Activated CD4-positive, alpha-beta T cell treated with anti-CD3 and anti-CD28 coated beads for 4 hours (primary cell): Measurements from ENCODE around the gene MFSD2A.
"Not testable (repeated sequence)": the region's sequence is repeated elsewhere in the genome, so short reads cannot be mapped to it uniquely, and the experiment has no call there.

ENCODE experiments used
- DNase-seq, 2 donors: peaks; one replicate each; pipeline ENCODE4 v3.0.0-alpha.2; 2020

MFSD2A gene

GRCh38 chr1:39954870-39955546 lies at the start of gene MFSD2A:
MFSD2A (plus strand) TSS chr1:39955145; CDS start chr1:39955293, 148 bp downstream.
- DNase-seq: peak; percentile 93

DNA sequence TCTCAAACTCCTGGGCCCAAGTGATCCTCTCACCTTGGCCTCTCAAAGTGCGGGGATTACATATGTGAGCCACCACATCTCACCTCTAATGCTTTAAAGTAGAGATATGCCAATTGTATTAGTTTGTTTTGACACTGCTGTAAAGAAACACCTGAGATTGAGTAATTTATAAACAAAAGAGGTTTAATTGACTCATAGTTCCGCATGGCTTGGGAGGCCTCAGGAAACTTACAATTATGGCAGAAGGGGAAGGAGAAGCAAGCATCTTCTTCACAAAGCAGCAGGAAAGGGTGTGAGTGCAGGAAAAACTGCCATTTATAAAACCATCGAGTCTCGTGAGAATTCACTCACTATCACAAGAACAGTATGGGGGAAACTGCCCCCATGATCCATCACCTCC lies 49.8 kb upstream of the MFSD2A start:
- DNase-seq: no peak

GRCh38 chr1:39907528-39908453 lies 47.2 kb upstream of the MFSD2A start:
- no peak for DNase-seq

- no peak for DNase-seq
Observed at GRCh38 chr1:39908534-39908933, 46.4 kb upstream of the MFSD2A start.

GRCh38 chr1:39910263-39910662 lies 44.7 kb upstream of the MFSD2A start:
- no peak for DNase-seq

DNA sequence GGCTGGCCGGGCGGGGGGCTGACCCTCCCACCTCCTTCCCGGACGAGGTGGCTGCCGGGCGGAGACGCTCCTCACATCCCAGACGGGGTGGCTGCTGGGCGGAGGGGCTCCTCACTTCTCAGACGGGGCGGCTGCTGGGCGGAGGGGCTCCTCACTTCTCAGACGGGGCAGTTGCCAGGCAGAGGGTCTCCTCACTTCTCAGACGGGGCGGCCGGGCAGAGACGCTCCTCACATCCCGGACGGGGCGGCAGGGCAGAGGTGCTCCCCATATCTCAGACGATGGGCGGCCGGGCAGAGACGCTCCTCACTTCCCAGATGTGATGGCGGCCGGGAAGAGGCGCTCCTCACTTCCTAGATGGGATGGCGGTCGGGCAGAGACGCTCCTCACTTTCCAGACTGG lies 41.8 kb upstream of the MFSD2A start:
- DNase-seq: not testable (repeated sequence)

DNA sequence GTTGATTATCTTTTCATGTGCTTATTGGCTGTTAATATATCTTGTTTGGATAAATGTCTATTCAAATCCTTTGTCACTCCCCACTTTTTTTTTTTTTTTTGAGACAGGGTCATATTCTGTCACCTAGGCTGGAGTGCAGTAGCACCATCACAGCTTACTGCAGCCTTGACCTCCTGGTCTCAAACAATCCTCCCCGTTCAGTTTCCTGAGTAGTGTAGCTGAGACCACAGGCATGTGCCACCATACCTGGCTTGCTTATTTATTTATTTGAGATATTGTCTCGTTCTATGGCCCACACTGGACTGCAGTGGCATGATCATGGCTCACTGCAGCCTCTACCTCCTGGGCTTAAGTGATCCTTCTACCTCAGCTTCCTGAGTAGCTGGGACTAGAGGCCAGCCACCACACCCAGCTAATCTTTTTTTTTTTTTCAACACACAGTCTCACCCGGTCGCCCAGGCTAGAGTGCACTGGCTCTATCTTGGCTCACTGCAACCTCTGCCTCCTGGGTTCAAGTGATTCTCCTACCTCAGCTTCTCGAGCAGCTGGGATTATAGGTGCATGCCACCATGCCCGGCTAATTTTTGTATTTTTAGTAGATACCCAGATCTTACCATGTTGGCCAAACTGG lies 39.3 kb upstream of the MFSD2A start:
- DNase-seq: no peak

DNA sequence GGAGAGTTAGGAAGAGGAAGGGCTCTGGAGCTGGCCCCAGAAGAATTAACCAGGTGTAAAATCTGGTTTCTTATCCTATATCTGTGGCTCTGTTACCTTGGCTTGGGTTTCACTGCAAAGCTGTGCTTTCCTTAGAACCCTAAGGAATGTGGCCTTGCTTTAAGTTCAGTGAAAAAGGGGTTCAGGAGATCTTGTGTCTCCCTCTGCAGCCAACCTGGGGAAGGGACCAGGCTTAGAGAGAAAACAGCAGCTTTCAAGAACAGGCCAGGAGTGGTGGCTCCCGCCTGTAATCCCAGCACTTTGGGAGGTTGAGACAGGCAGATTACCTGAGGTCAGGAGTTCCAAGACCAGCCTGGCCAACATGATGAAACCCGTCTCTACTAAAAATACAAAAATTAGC lies 37.1 kb upstream of the MFSD2A start:
- no peak for DNase-seq

GRCh38 chr1:39919545-39919944 lies 35.4 kb upstream of the MFSD2A start:
- DNase-seq: peak; percentile 41 to 55

- DNase-seq: no peak
Observed at GRCh38 chr1:39922251-39922688, 32.7 kb upstream of the MFSD2A start.

- no peak for DNase-seq
Observed at GRCh38 chr1:39925721-39926342, 29.1 kb upstream of the MFSD2A start.

DNA sequence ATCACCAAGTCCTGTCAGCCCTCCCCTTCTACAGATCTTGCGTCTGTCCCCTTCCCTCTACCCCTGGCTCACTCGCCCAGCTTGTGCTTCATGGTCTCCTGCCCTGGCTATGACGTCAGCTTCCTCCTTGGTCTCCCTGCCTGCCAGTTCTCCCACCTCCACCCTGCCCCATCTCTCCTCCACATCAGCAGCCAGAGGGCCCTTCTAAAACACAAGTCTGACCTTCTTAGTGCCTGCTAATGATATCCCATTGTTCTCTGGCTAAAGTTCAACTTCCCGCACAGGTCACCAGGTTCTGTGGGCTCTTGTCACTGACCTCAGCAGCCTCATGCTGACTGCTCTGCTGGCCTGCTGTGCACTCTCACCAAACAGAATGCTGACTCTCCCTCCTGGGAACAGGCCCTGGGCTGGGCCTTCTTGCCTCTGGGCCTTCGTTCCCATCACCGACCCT lies 28.6 kb upstream of the MFSD2A start:
- DNase-seq: no peak

DNA sequence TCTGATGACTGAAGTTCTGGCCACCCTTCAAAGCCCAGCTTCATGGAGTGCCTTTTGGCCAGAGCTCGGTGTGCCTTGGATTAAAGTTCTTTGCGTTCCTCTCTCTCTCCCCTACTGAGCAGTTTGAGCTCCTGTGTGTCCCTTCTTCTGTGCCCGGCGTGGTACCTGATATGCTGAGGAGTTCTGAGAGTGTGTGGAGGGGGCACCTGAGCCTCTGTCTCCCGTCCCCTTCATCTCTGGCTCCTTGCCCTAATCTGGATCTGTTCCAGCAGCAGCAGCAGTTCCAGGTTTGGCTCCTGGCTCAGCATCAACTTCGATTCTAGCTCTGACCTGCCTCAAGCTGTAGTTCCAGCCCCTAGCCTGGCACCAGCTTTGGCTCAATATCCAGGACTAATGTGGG lies 28.1 kb upstream of the MFSD2A start:
- no peak for DNase-seq

GRCh38 chr1:39927538-39927937 lies 27.4 kb upstream of the MFSD2A start:
- no peak for DNase-seq

DNA sequence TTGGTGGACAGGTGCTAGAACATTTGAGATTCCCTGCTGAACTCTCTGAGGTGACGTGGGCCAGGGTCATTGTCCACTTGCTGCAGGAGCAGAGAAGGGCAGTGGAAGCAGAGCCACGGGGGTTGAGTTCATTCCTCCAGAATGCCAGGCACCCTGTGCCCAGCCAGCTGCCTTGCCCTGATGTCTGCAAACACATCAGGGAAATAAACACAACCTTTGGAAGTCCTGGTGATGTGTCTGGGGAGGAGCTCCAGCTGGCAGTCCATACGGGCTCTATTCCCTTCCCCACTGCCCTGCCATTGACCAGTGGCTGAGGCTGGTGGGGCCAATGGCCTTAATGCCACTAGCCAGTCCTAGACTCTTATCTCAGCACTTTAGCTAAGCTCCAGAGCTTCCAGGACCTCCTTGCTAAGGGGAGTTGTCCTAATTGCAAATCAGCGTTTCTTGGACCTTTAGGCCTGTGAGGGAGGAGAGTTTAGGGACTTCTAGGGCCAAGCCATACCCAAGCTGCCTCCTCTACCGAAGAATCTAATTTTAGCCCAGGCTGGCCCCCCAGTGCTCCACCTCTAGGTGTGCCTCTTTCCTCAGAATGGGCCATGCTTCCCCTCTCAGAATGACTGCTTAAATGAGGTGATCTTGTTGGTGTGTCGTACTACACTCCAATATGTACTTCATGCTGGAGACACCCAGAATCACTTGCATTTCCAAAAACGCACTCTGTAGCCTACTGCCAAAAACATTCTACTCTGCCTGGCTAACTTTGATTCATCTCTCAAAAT lies 25.9 kb upstream of the MFSD2A start:
- no peak for DNase-seq

DNA sequence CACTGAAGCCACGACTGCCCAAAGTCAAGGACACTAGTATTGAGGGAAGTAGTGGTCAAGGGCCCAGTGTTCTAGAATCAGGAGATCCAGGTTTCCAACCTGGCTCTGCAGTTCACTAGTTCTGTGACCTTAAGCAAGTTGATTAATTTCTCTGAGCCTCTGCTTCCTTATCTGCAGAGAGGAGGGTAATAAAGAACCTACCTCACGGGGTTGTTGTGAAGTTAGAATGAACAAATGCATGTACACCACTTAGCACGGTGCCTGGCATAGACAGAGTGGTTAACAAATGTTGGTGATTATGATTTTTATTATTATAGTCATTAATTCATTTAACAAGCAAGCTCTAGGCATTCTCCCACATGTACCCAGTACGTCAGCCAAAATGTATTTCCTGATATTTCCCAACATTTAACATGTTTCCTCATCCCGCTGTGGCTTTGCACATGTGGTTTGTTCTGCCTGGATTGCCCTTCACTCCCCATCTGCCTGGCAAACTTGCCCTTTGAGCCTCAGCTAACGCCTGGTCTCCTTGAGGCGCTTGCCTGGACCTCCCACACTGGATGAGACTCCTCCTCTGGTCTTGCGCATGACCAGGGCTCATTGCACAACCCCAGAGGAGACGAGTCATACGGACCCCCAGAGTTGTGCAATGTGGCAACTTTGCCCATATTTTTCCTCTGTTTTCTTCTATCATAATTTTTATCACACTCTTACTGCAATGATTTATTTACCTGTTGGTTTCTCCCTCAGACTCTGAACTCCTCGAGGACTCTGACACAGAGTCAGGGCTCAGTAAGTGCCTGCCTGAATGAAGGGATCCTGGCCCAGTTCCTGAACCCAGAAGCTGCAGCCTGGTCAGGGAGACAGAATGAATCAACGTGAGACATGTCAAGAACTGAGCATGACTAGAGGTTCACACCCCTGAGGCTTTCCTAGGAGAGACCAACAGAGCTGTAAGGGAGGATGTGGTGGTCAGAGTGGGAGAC lies 20.7 kb upstream of the MFSD2A start:
- no peak for DNase-seq

DNA sequence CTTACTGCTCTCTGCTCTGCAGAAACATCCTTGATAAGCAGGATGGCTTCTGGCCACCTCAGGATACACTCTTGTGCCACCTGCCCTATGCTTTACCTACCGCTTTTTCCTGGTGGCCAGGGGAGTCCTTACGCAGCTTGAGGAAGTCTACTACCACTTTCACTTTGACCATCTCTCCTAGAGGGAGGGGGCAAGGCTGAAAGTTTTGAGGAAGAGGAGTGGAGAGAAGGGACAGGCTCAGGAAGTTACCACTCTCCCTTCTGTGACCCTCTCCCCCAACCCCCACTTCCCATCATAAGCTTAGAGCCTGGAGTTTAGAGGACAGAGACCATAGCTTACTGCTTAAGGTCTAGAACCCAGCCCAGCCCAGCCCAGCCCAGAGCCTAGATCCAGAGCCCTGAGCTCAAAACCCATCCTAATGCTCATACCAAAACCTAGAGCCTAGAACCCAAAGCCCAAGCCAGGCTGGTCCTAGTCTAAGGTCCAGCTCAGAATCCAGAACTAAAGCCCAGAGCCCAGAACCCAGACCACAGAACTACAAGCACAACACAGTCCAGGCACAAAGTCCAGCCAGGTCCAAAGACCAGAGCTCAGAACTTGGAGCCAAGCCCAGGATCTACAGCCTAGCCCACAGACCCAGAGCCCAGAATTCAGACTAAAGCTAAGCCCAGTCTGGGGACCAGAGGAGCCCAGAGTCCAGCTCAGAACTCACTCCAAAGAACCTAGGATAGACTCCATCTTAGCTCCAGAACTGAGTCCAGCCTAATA lies 18.0 kb upstream of the MFSD2A start:
- DNase-seq: no peak

DNA sequence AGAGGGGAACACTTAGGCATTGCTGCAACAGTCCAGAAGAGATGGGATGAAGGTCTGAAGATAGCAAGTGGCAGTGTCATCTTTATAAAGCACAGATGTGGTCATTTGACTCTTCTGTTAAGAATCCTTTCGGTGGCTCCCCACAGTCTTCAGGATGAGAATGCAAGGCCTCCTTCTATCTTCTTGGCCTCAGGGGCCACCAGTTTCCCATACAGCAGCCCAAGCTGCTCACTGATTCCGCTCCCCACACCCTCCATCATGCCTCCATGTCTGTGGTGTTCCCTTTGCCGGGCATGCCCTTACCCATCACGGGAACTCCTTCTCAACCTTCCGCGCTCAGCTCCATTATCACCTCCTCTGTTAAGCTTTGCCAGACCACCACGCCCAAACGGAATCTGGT lies 16.1 kb upstream of the MFSD2A start:
- DNase-seq: no peak

DNA sequence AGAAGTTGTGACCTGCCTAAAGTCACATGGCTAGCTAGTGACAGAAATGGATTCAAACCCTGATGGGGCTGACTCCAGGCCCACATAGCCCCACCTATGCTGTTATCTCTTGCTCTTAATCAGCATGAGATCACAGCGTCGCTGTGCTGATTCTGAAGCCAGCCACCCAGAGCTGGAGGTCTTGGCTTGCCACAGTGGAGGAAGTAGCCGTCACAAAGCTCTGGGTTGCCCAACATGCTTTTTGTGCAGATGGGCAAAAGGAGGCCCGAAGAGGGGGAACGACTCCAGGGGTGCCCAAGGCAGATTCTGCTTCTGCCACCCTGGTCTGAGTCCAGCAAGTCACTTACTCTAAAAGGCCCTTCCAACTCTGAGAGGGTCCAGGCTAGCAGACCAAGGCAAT lies 14.7 kb upstream of the MFSD2A start:
- no peak for DNase-seq
